Fibroblast of lung (primary cell): ENCODE data around the gene C7orf57. TPM values are rescaled to one million over a fixed set of nuclear protein-coding genes. Genes with fewer than 3 reads are reported as not detected.

Experiments used
- polyA plus RNA-seq, 2 donors: library from polyadenylated mRNA; depleted of rRNA in 1 of 2; stranded (reverse) in 1 of 2; unstranded in 1 of 2; fragments of >200 nt; gene quantifications; 2 replicates each; pipeline ENCODE4 v1.2.1, GENCODE V29; 2011 to 2012; ENCODE audit warnings: missing spikeins in 1 of 2
- total RNA-seq: library from RNA; depleted of rRNA; stranded (reverse); fragments of >200 nt; gene quantifications from 2 replicates; pipeline ENCODE4 v1.2.1, GENCODE V29; 2014

Gene C7orf57
- total and polyA plus RNA-seq, 2 donors (not counting 1 experiment from before 2014, with no cell fraction given): not detected

Other genes starting within 250 kb of the C7orf57 start
- under 0.01 TPM in 2 replicates for gene PKD1L1, start 87.1 kb upstream of the C7orf57 start, total RNA-seq
- gene PKD1L1, start 87.1 kb upstream of the C7orf57 start, polyA plus RNA-seq: 0.01 and 0.12 TPM in 2 replicates
- 9.8 and 14.2 TPM in 2 replicates for gene HUS1, start 55.9 kb upstream of the C7orf57 start, total RNA-seq
- gene HUS1, start 55.9 kb upstream of the C7orf57 start, polyA plus RNA-seq: 29.4 and 31.2 TPM in 2 replicates
- gene SUN3, start 6.4 kb upstream of the C7orf57 start, total RNA-seq: not detected in 2 replicates
- not detected in 2 replicates for gene SUN3, start 6.4 kb upstream of the C7orf57 start, polyA plus RNA-seq
- 9.0 and 11.7 TPM in 2 replicates for gene UPP1, start 53.7 kb downstream of the C7orf57 start, total RNA-seq
- 9.4 and 11.7 TPM in 2 replicates for gene UPP1, start 53.7 kb downstream of the C7orf57 start, polyA plus RNA-seq
- 0.26 and 10.9 TPM in 2 replicates for gene ABCA13, start 135.9 kb downstream of the C7orf57 start, total RNA-seq
- gene ABCA13, start 135.9 kb downstream of the C7orf57 start, polyA plus RNA-seq: 0.08 and 0.11 TPM in 2 replicates